H1 (cell line): ENCODE results near the gene FXR2. TPM values are rescaled to one million over a fixed set of nuclear protein-coding genes. Genes with fewer than 3 reads are reported as not detected.
"Not testable (repeated sequence)": the region's sequence is repeated elsewhere in the genome, so short reads cannot be mapped to it uniquely, and the experiment has no call there.

Source experiments
- CTCF ChIA-PET: fragments of 300-600 bp; sonication (Branson Sonifier 250); formaldehyde crosslinking; loops from one replicate; lab custom pipeline; 2021; ENCODE audit not compliant: partially characterized antibody; lab: Charles Lee
- POLR2A ChIA-PET: fragments of 300-600 bp; sonication (Branson Sonifier 250); formaldehyde crosslinking; loops from one replicate; lab custom pipeline; 2021; ENCODE audit warnings: inconsistent platforms; ENCODE audit not compliant: partially characterized antibody; lab: Charles Lee
- DNase-seq, 2 experiments: peaks; one replicate each; pipeline versions ENCODE4 v3.0.0 to v3.0.0-alpha.2; 2010 to 2022; ENCODE audit warnings: low spot score in 2 of 2, low read depth in 1 of 2, mixed read lengths in 1 of 2
- FAIRE-seq: peaks from 2 replicates; lab custom pipeline; 2011; peaks lifted over from hg19 to GRCh38; lab: Jason Lieb, UNC
- H2AFZ ChIP-seq: 2 replicates; pipeline ENCODE4 v1.8.1; 2012; ENCODE audit warnings: low read length, inconsistent platforms
- H2AK5ac ChIP-seq: 2 replicates; pipeline ENCODE4 v1.6.1; 2013; ENCODE audit warnings: low read depth, low read length
- H2BK120ac ChIP-seq: replicated peaks from 2 replicates; pipeline ENCODE3; 2013; ENCODE audit warnings: low read depth, low read length, inconsistent platforms
- H2BK12ac ChIP-seq: 2 replicates; pipeline ENCODE4 v1.6.1; 2013; ENCODE audit warnings: low read depth, low read length
- H2BK15ac ChIP-seq: 2 replicates; pipeline ENCODE4 v1.6.1; 2013; ENCODE audit warnings: low read length
- H2BK20ac ChIP-seq: 2 replicates; pipeline ENCODE4 v1.6.1; 2013; ENCODE audit warnings: low read length
- H2BK5ac ChIP-seq: 2 replicates; pipeline ENCODE4 v1.6.1; 2013; ENCODE audit warnings: low read depth, low read length
- H3K14ac ChIP-seq: 2 replicates; pipeline ENCODE4 v1.6.1; 2013; ENCODE audit warnings: inconsistent platforms; ENCODE audit not compliant: insufficient read length
- H3K18ac ChIP-seq: 2 replicates; pipeline ENCODE4 v1.6.1; 2013; ENCODE audit warnings: low read length; ENCODE audit errors: extremely low read depth
- H3K23ac ChIP-seq: 2 replicates; pipeline ENCODE4 v1.6.1; 2013; ENCODE audit warnings: inconsistent platforms; ENCODE audit not compliant: insufficient read length
- H3K23me2 ChIP-seq: 2 replicates; pipeline ENCODE4 v1.6.1; 2013; ENCODE audit warnings: low read depth, low read length
- H3K27ac ChIP-seq: 2 replicates; pipeline ENCODE4 v1.6.1; 2011; ENCODE audit warnings: low read depth, low read length, inconsistent platforms
- H3K27me3 ChIP-seq, 4 experiments: replicated peaks in 1 of 4; 1 replicate in 1 of 4; 2 replicates in 3 of 4; pipeline versions ENCODE4 v1.6.1 to v1.8.1; 2011 to 2013; ENCODE audit warnings: low read length in 3 of 4, mild to moderate bottlenecking in 3 of 4, inconsistent platforms in 2 of 4, mixed read lengths in 2 of 4, moderate library complexity in 1 of 4; ENCODE audit not compliant: control insufficient read depth in 3 of 4, insufficient read depth in 3 of 4; ENCODE audit errors: extremely low read depth in 1 of 4
- H3K36me3 ChIP-seq, 4 experiments: 2 replicates each; pipeline versions ENCODE4 v1.6.1 to v1.8.1; 2011 to 2013; ENCODE audit warnings: mild to moderate bottlenecking in 4 of 4, low read length in 3 of 4, moderate library complexity in 2 of 4, control low read depth in 1 of 4, inconsistent platforms in 1 of 4; ENCODE audit not compliant: insufficient read depth in 4 of 4, control insufficient read depth in 2 of 4
- H3K4ac ChIP-seq: replicated peaks from 2 replicates; pipeline ENCODE3; 2013; ENCODE audit warnings: low read length, low read depth, mixed read lengths, inconsistent platforms; ENCODE audit not compliant: insufficient read length
- H3K4me1 ChIP-seq, 4 experiments: replicated peaks in 1 of 4; 1 replicate in 1 of 4; 2 replicates in 3 of 4; pipeline versions ENCODE4 v1.6.1 to v1.8.1; 2011 to 2013; ENCODE audit warnings: low read length in 3 of 4, inconsistent platforms in 2 of 4, mixed read lengths in 1 of 4; ENCODE audit not compliant: insufficient read depth in 4 of 4, control insufficient read depth in 3 of 4
- H3K4me2 ChIP-seq, 2 experiments: 2 replicates each; pipeline versions ENCODE4 v1.6.1 to v1.8.1; 2011 to 2013; ENCODE audit warnings: low read depth in 2 of 2, low read length in 2 of 2, control low read depth in 1 of 2, inconsistent platforms in 1 of 2, mild to moderate bottlenecking in 1 of 2; ENCODE audit not compliant: insufficient read depth in 1 of 2
- H3K4me3 ChIP-seq, 4 experiments: fragments of 200-600, 300-600 bp in 1 of 4; sonication (generic), shearing (Covaris generic), sonication (Bioruptor Twin) in 1 of 4; 2 replicates each; pipeline versions ENCODE4 v1.5.1 to v1.8.1; 2011 to 2016; ENCODE audit warnings: low read length in 4 of 4, low read depth in 3 of 4, control low read depth in 2 of 4, inconsistent platforms in 2 of 4, mild to moderate bottlenecking in 2 of 4, mixed read lengths in 1 of 4, moderate library complexity in 1 of 4; ENCODE audit not compliant: insufficient read depth in 2 of 4; ENCODE audit errors: extremely low read depth in 1 of 4
- H3K56ac ChIP-seq: replicated peaks from 2 replicates; pipeline ENCODE3; 2013; ENCODE audit warnings: low read depth, mild to moderate bottlenecking, mixed read lengths, low read length, inconsistent platforms; ENCODE audit not compliant: insufficient read length
- H3K79me1 ChIP-seq: 2 replicates; pipeline ENCODE4 v1.6.1; 2013; ENCODE audit warnings: low read depth, low read length, control low read depth
- H3K79me2 ChIP-seq, 2 experiments: 2 replicates each; pipeline versions ENCODE4 v1.6.1 to v1.8.1; 2012 to 2013; ENCODE audit warnings: low read length in 2 of 2, mild to moderate bottlenecking in 2 of 2, inconsistent platforms in 1 of 2; ENCODE audit not compliant: insufficient read depth in 2 of 2, control insufficient read depth in 1 of 2
- H3K9ac ChIP-seq, 4 experiments: replicated peaks in 1 of 4; 1 replicate in 1 of 4; 2 replicates in 3 of 4; pipeline versions ENCODE4 v1.6.1 to v1.8.1; 2011 to 2013; ENCODE audit warnings: low read depth in 3 of 4, low read length in 3 of 4, control low read depth in 2 of 4, mild to moderate bottlenecking in 2 of 4, moderate library complexity in 2 of 4, inconsistent platforms in 1 of 4; ENCODE audit errors: extremely low read depth in 1 of 4
- H3K9me3 ChIP-seq, 2 experiments: 2 replicates each; pipeline versions ENCODE4 v1.6.1 to v1.8.1; 2012 to 2013; ENCODE audit warnings: mild to moderate bottlenecking in 2 of 2, moderate library complexity in 2 of 2, control low read depth in 1 of 2, inconsistent platforms in 1 of 2, low read depth in 1 of 2, low read length in 1 of 2, mixed read lengths in 1 of 2; ENCODE audit not compliant: insufficient read depth in 2 of 2
- H4K20me1 ChIP-seq, 2 experiments: replicated peaks in 1 of 2; 2 replicates each; pipeline versions ENCODE3 to v1.8.1; 2011 to 2013; ENCODE audit warnings: inconsistent platforms in 2 of 2, low read length in 2 of 2, mild to moderate bottlenecking in 1 of 2; ENCODE audit not compliant: insufficient read depth in 2 of 2, control insufficient read depth in 1 of 2
- H4K5ac ChIP-seq: 2 replicates; pipeline ENCODE4 v1.6.1; 2013; ENCODE audit warnings: low read length, low read depth, mixed read lengths, inconsistent platforms; ENCODE audit not compliant: insufficient read length
- H4K8ac ChIP-seq: 2 replicates; pipeline ENCODE4 v1.8.0; 2013; ENCODE audit warnings: mild to moderate bottlenecking, moderate library complexity, low read length, inconsistent platforms; ENCODE audit not compliant: insufficient read depth; ENCODE audit errors: extremely low read depth
- H4K91ac ChIP-seq: replicated peaks from 2 replicates; pipeline ENCODE3; 2013; ENCODE audit warnings: low read length, mixed read lengths, inconsistent platforms; ENCODE audit not compliant: insufficient read length
- WGBS, 2 experiments: shearing (Covaris generic) in 1 of 2; methylation state at CpG; one replicate each; pipeline versions ENCODE4 v1.1.6 to v1.1.7; 2013 to 2015; ENCODE audit warnings: low lambda C conversion rate in 2 of 2, mixed read lengths in 2 of 2, inconsistent platforms in 1 of 2, low coverage in 1 of 2, missing lambda C conversion rate in 1 of 2; ENCODE audit not compliant: insufficient replicate concordance in 2 of 2, insufficient coverage in 1 of 2, insufficient read length in 1 of 2; ENCODE audit errors: extremely low coverage in 1 of 2, missing lambda C conversion rate in 1 of 2; 5-methylcytosine and 5-hydroxymethylcytosine counted together
- polyA plus RNA-seq, 7 experiments: library from polyadenylated mRNA; depleted of rRNA in 3 of 7; stranded (reverse) in 5 of 7; unstranded in 2 of 7; fragments of >200 nt in 5 of 7; fragments of 200-250 nt in 2 of 7; gene quantifications; 1 replicate in 5 of 7; 2 replicates in 1 of 7; 4 replicates in 1 of 7; pipeline versions ENCODE4 v1.2.1 to v1.2.3, GENCODE V29; 2011 to 2013; ENCODE audit warnings: missing spikeins in 2 of 7, mixed read lengths in 2 of 7
- total RNA-seq: library from RNA; stranded (reverse); fragmentation: NEBNext Ultra II Directional; extraction: Animal tissue kit (Norgen Biotek cat#: 25700); gene quantifications from 2 replicates; pipeline ENCODE4 v1.2.1, GENCODE V29; 2021

The FXR2 gene
- total and polyA plus RNA-seq, 2 of the 8 experiments (the other 6 are each of a cell fraction or from before 2014, with no cell fraction given), result 26.2 to 44.0 TPM

DNA sequence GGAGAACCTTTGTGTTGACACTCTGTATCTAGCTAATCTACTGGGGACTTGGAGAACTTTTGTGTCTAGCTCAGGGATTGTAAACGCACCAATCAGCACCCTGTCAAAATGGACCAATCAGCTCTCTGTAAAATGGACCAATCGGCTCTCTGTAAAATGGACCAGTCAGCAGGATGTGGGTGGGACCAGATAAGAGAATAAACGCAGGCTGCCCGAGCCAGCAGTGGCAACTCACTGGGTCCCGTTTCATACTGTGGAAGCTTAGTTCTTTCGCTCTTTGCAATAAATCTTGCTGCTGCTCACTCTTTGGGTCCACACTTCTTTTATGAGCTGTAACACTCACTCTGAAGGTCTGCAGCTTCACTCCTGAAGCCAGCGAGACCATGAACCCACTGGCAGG lies 26.9 kb upstream of the FXR2 start:
- H3K79me1 ChIP-seq, H3K9ac ChIP-seq, H4K20me1 ChIP-seq, H3K18ac ChIP-seq, H2BK120ac ChIP-seq, H3K4me3 ChIP-seq, H3K14ac ChIP-seq, H3K23me2 ChIP-seq, H2BK12ac ChIP-seq, H3K9me3 ChIP-seq, H3K4me2 ChIP-seq, H4K91ac ChIP-seq, H3K56ac ChIP-seq, H3K4me1 ChIP-seq, H4K5ac ChIP-seq, H3K4ac ChIP-seq, H2BK20ac ChIP-seq, H2AK5ac ChIP-seq, H2BK5ac ChIP-seq, FAIRE-seq, H2AFZ ChIP-seq, H3K23ac ChIP-seq, H3K79me2 ChIP-seq, H4K8ac ChIP-seq, H3K27ac ChIP-seq, H2BK15ac ChIP-seq, H3K36me3 ChIP-seq, H3K27me3 ChIP-seq, DNase-seq: not testable (repeated sequence)
- CTCF ChIA-PET, result interaction anchor here (0.6 to 15.7 kb wide), 12 partner anchors 8 to 349 kb away, joined by 3 to 332 read pairs (median 4); partner anchors contain the start of genes ATP1B2, TP53 and WRAP53
- POLR2A ChIA-PET, result interaction anchor here (0.8 to 79.4 kb wide), 4 partner anchors 2 to 58 kb away, joined by 3 to 2272 read pairs (median 1138); partner anchors contain the start of genes ATP1B2, FXR2, MPDU1 and SAT2
- 78% methylated on average over 7 of the region's 7 CpGs; no CpG with 5 or more reads in 1 of the 2 experiments for WGBS, 2 experiments
